HepG2 (cell line): Measurements from ENCODE around the gene REEP6. TPM values are rescaled to one million over a fixed set of nuclear protein-coding genes. Genes with fewer than 3 reads are reported as not detected.
A peak's percentile ranks its signal among the peaks of the same experiment; 100 is the strongest.

Experiments
- ATAC-seq: fragments of 200-7000 bp; cut with Tn5 transposase; 3 replicates; pipeline ENCODE4 v1.9.1; 2020; ENCODE audit warnings: mild to moderate bottlenecking, moderate library complexity
- BruUV-seq: library from RNA; stranded (reverse); fragments of 400-500 nt; replicated peaks from 2 replicates; lab custom pipeline; 2021; lab: Mats Ljungman, UMichigan
- CTCF ChIA-PET: fragments of 300-600 bp; formaldehyde crosslinking; extraction: SDS; loops from one replicate; lab custom pipeline; 2021; ENCODE audit warnings: low total read pairs, inconsistent platforms, low intra/inter-chr PET ratio; lab: Yijun Ruan, JAX
- POLR2A ChIA-PET: fragments of 350-600 bp; sonication (Branson Sonifier 250); formaldehyde crosslinking; loops from one replicate; lab custom pipeline; 2020; ENCODE audit warnings: antibody characterized with exemption, inconsistent platforms; lab: Yijun Ruan, JAX
- DNase-seq: peaks from one replicate; pipeline ENCODE4 v3.0.0-alpha.2; 2015; ENCODE audit warnings: low spot score
- FAIRE-seq: peaks from 3 replicates; lab custom pipeline; 2011; peaks lifted over from hg19 to GRCh38; lab: Jason Lieb, UNC
- H2AFZ ChIP-seq: one replicate; pipeline ENCODE4 v1.6.1; 2011; ENCODE audit warnings: low read length, inconsistent platforms
- H3K27ac ChIP-seq: fragments of 300-600 bp; 3 replicates; pipeline ENCODE4 v1.8.0; 2011; ENCODE audit warnings: mixed run types, mild to moderate bottlenecking, mixed read lengths, low read length, inconsistent platforms; ENCODE audit not compliant: insufficient read depth; ENCODE audit errors: extremely low read length
- H3K27me3 ChIP-seq, 2 experiments: fragments of 200-600 bp in 1 of 2; 2 replicates in 1 of 2; 3 replicates in 1 of 2; pipeline versions ENCODE4 v1.6.0 to v1.8.0; 2011; ENCODE audit warnings: low read length in 2 of 2, mild to moderate bottlenecking in 2 of 2, moderate library complexity in 2 of 2, inconsistent platforms in 1 of 2; ENCODE audit not compliant: insufficient read depth in 2 of 2, control insufficient read depth in 1 of 2
- H3K36me3 ChIP-seq, 2 experiments: fragments of 200-600 bp in 1 of 2; replicated peaks in 1 of 2; 2 replicates in 1 of 2; 3 replicates in 1 of 2; pipeline versions ENCODE4 v1.5.1 to v1.8.0; 2011; ENCODE audit warnings: low read length in 2 of 2, inconsistent platforms in 1 of 2; ENCODE audit not compliant: insufficient read depth in 2 of 2, control insufficient read depth in 1 of 2
- H3K4me1 ChIP-seq: 2 replicates; pipeline ENCODE4 v1.5.1; 2012; ENCODE audit warnings: low read length, inconsistent platforms; ENCODE audit not compliant: insufficient read depth
- H3K4me2 ChIP-seq: 2 replicates; pipeline ENCODE4 v1.6.0; 2011; ENCODE audit warnings: low read depth, low read length, inconsistent platforms
- H3K4me3 ChIP-seq, 3 experiments: fragments of 200-600 bp in 1 of 3; sonication (generic), shearing (Covaris generic) in 1 of 3; replicated peaks in 1 of 3; 2 replicates each; pipeline ENCODE4 v1.5.1; 2011 to 2016; ENCODE audit warnings: low read length in 3 of 3, inconsistent platforms in 2 of 3, low read depth in 2 of 3, mild to moderate bottlenecking in 2 of 3, control low read depth in 1 of 3, mixed read lengths in 1 of 3; ENCODE audit not compliant: insufficient read depth in 1 of 3
- H3K79me2 ChIP-seq: one replicate; pipeline ENCODE4 v1.6.1; 2011; ENCODE audit warnings: low read length, inconsistent platforms; ENCODE audit not compliant: insufficient read depth
- H3K9ac ChIP-seq: 2 replicates; pipeline ENCODE4 v1.6.0; 2011; ENCODE audit warnings: mild to moderate bottlenecking, low read depth, low read length, inconsistent platforms; ENCODE audit not compliant: insufficient read depth
- H3K9me3 ChIP-seq: 2 replicates; pipeline ENCODE4 v1.5.1; 2012; ENCODE audit warnings: mild to moderate bottlenecking, low read length
- H4K20me1 ChIP-seq: 2 replicates; pipeline ENCODE4 v1.6.0; 2011; ENCODE audit warnings: inconsistent platforms, mild to moderate bottlenecking, low read length, moderate library complexity; ENCODE audit not compliant: insufficient read depth
- DNMT1 ChIP-seq: sonication (generic); formaldehyde crosslinking; IDR thresholded peaks from 2 replicates; pipeline ENCODE4 v1.5.1; 2020; ENCODE audit warnings: mild to moderate bottlenecking, missing genetic modification reagents
- SMARCC2 ChIP-seq: fragments of 450-650 bp; IDR thresholded peaks from 2 replicates; pipeline ENCODE4 v1.6.1; 2017; ENCODE audit warnings: antibody characterized with exemption, mild to moderate bottlenecking
- ZKSCAN8 ChIP-seq: IDR thresholded peaks from 2 replicates; pipeline ENCODE4 v1.6.1; 2016; ENCODE audit warnings: borderline replicate concordance, missing genetic modification reagents, missing compliant biosample characterization
- ZNF17 ChIP-seq: sonication (generic); formaldehyde crosslinking; IDR thresholded peaks from 2 replicates; pipeline ENCODE4 v1.5.0; 2020; ENCODE audit warnings: mild to moderate bottlenecking, missing genetic modification reagents
- ZNF605 ChIP-seq: sonication (generic); formaldehyde crosslinking; IDR thresholded peaks from 2 replicates; pipeline ENCODE4 v1.8.0; 2022; ENCODE audit warnings: mild to moderate bottlenecking, missing genetic modification reagents
- ZNF629 ChIP-seq: sonication (generic); formaldehyde crosslinking; conservative IDR thresholded peaks from 2 replicates; pipeline ENCODE4 v1.5.0; 2020; ENCODE audit warnings: missing genetic modification reagents
- WGBS: methylation state at CpG from one replicate; pipeline ENCODE4 v1.1.6; 2017; ENCODE audit warnings: low lambda C conversion rate; 5-methylcytosine and 5-hydroxymethylcytosine counted together
- in situ Hi-C: cut with HindIII; loops from 2 replicates; pipeline ENCODE4 v1.10.0; 2017; ENCODE audit warnings: low pct_unique_long_range_greater_than_20kb; ENCODE audit not compliant: extremely low pct_ligation_motif_present
- intact Hi-C: fragments of 100-400 bp; cut with micrococcal nuclease; formaldehyde crosslinking; loops from one replicate; pipeline ENCODE4 v1.10.0; 2022; ENCODE audit not compliant: unreplicated experiment
- polyA plus RNA-seq, 8 experiments: library from polyadenylated mRNA; depleted of rRNA in 3 of 8; stranded (reverse) in 7 of 8; unstranded in 1 of 8; fragments of >200 nt; fragmentation: Illumina TruSeq in 4 of 8; extraction: Trizol in 4 of 8; gene quantifications; 2 replicates each; pipeline versions ENCODE4 v1.2.1 to v1.2.3, GENCODE V29; 2011 to 2016; ENCODE audit warnings: low read depth in 4 of 8, missing spikeins in 1 of 8, mixed read lengths in 1 of 8; ENCODE audit not compliant: insufficient read depth in 1 of 8
- total RNA-seq, 5 experiments: library from RNA; depleted of rRNA; stranded (reverse); fragments of >200 nt; fragmentation: Illumina TruSeq; extraction: Trizol; gene quantifications; 2 replicates each; pipeline ENCODE4 v1.2.3, GENCODE V29; 2016; ENCODE audit warnings: low read depth in 1 of 5

The REEP6 gene
- total and polyA plus RNA-seq, 2 of the 13 experiments (the other 11 are each of a cell fraction or from before 2014, with no cell fraction given), result 10.0 to 28.8 TPM

DNA sequence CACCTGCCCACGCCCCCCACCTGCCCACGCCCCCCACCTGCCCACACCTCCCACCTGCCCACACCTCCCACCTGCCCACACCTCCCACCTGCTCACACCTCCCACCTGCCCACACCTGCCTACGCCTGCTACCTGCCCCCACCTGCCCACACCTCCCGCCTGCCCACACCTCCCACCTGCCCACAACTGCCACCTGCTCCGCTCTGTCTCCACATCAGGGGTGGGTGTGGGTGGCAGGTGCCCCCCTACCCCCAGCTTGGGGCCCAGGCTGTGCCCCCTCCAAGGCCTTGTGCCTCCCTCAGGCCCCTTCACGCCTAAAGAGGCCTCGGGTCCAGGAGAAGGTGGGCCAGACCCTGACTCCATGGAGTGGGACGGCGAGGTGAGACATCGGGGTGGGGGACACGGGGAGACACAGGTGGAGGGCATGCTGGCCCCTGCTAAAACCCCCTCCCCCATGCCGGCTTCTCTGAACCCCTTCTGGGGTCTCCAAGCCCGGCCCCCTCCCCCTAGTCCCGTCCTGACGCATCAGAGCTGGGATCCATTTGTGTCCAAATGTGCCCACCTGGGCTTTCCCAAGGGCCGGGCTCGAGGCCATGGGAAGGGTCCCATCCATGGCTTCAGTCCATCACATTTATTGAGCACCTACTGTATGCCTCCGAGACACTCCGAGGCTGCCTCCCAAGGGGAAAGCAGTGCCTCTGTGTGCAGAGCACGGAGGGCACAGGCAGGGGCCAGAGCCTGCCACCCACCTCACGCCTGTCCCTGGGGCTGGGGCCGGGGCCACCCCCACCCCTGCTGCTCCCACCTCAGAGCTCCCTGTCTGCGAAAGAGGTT lies 37.8 kb downstream of the REEP6 start:
- ChIA-PET POLR2A (no interaction called here), CTCF (no interaction called here)
- Histone ChIP-seq H3K9ac (no peak overlapping the region), H3K79me2 (no peaks in the 10 kb centered on the region), H3K27ac (no peak overlapping the region), H2AFZ (no peak overlapping the region), H4K20me1 (no peaks in the 10 kb centered on the region), H3K4me3 (no peak overlapping the region), H3K4me1 (no peaks in the 10 kb centered on the region), H3K4me2 (no peak overlapping the region), H3K9me3 (no peaks in the 10 kb centered on the region), H3K27me3 (peaks cover 19 to 44% of the 10 kb centered on the region in 2 experiments), H3K36me3 (no peaks in the 10 kb centered on the region)
- WGBS, result 36% methylated on average over 4 of the region's 23 CpGs
- ATAC-seq (no peak; the same call in 2 of the 3 replicates), DNase-seq (no peak), FAIRE-seq (no peak)
- intact Hi-C loops, result no loop called here
- TF ChIP-seq ZNF605 (CRISPR knock-in tag), result no peak
- no peak for TF ChIP-seq DNMT1 (CRISPR knock-in tag)
- TF ChIP-seq ZNF17 (CRISPR knock-in tag), result no peak
- TF ChIP-seq ZKSCAN8 (CRISPR knock-in tag), result peak; percentile 56; the same call in 1 of the 2 replicates
- BruUV-seq, result no TSS peak
- in situ Hi-C loops, result no loop called here

DNA sequence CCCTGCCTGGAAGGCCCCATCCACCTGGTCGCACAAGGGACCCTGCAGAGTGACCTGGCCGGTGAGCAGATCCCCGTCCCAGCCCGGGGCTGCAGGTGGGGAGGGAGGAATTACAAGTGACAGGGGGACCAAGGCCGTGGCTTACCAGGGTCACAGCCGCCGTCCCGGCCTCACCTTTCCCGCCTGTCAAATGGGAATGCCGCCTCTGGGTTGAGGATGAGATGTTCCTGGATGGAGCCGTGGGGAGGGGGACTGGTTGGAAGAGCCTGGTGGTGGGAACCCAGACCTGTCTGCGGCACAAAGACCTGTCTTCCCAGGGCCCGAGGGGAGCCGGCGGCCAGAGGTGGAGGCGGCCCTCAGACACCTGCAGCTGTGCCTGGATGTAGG lies 38.4 kb downstream of the REEP6 start:
- FAIRE-seq, result no peak
- H3K9ac ChIP-seq, result no peak overlapping the region
- ATAC-seq, result no peak
- CTCF ChIA-PET, result no interaction called here
- peak; percentile 78 for TF ChIP-seq ZNF629 (CRISPR knock-in tag)
- no peak for TF ChIP-seq SMARCC2
- TF ChIP-seq, all 625 proteins: peak for 1
- intact Hi-C loops (no loop called here), in situ Hi-C loops (no loop called here)
- H3K27ac ChIP-seq, result no peak overlapping the region
- no peaks in the 10 kb centered on the region for H3K79me2 ChIP-seq
- no peaks in the 10 kb centered on the region for H3K9me3 ChIP-seq
- WGBS, result 0% methylated on average over 4 of the region's 16 CpGs
- BruUV-seq, result no TSS peak
- no peak overlapping the region for H2AFZ ChIP-seq
- no peaks in the 10 kb centered on the region for H3K36me3 ChIP-seq
- no peaks in the 10 kb centered on the region for H3K4me1 ChIP-seq
- no peak overlapping the region for H3K4me3 ChIP-seq
- POLR2A ChIA-PET, result no interaction called here
- H4K20me1 ChIP-seq, result no peaks in the 10 kb centered on the region
- H3K4me2 ChIP-seq, result no peak overlapping the region
- H3K27me3 ChIP-seq, result peaks cover 17 to 42% of the 10 kb centered on the region in 2 experiments
- no peak for DNase-seq
